ENCODE measurements around the gene LDLRAD2.
"Not testable (repeated sequence)": the region's sequence is repeated elsewhere in the genome, so short reads cannot be mapped to it uniquely, and the experiment has no call there.

Gene LDLRAD2

GRCh38 chr1:21783679-21784603, 28.1 kb upstream of the LDLRAD2 start:
- no peak for DNase-seq (ENCODE audit: low spot score)

- DNase-seq (ENCODE audit: low spot score) = not testable (repeated sequence)
Measured at GRCh38 chr1:21785764-21786163, 26.3 kb upstream of the LDLRAD2 start.

- no peak for DNase-seq (ENCODE audit: low spot score)
Measured at GRCh38 chr1:21786640-21787039, 25.4 kb upstream of the LDLRAD2 start.

GRCh38 chr1:21793104-21793503, 19.0 kb upstream of the LDLRAD2 start:
- DNase-seq (ENCODE audit: low spot score) = no peak

GRCh38 chr1:21794656-21795055, 17.4 kb upstream of the LDLRAD2 start:
- no peak for DNase-seq (ENCODE audit: low spot score)

- DNase-seq (ENCODE audit: low spot score) = no peak
Measured at GRCh38 chr1:21795075-21795474, 17.0 kb upstream of the LDLRAD2 start.

GRCh38 chr1:21799730-21800129, 12.3 kb upstream of the LDLRAD2 start:
- no peak for DNase-seq (ENCODE audit: low spot score)

- DNase-seq (ENCODE audit: low spot score) = no peak
Measured at GRCh38 chr1:21801100-21801499, 11.0 kb upstream of the LDLRAD2 start.

GRCh38 chr1:21804536-21804935, 7.5 kb upstream of the LDLRAD2 start:
- no peak for DNase-seq (ENCODE audit: low spot score)

- no peak for DNase-seq (ENCODE audit: low spot score)
Measured at GRCh38 chr1:21813542-21813941, 1.5 kb downstream of the LDLRAD2 start.

GRCh38 chr1:21814241-21814918, 2.3 kb downstream of the LDLRAD2 start:
- DNase-seq (ENCODE audit: low spot score) = no peak

- no peak for DNase-seq (ENCODE audit: low spot score)
Measured at GRCh38 chr1:21814981-21815582, 3.0 kb downstream of the LDLRAD2 start.

- DNase-seq (ENCODE audit: low spot score) = no peak
Measured at GRCh38 chr1:21815724-21816321, 3.8 kb downstream of the LDLRAD2 start.

GRCh38 chr1:21816602-21817302, 4.7 kb downstream of the LDLRAD2 start:
- DNase-seq (ENCODE audit: low spot score) = no peak

GRCh38 chr1:21818656-21819055, 6.6 kb downstream of the LDLRAD2 start:
- peak; percentile 67 for DNase-seq (ENCODE audit: low spot score)

GRCh38 chr1:21820597-21821232, 8.7 kb downstream of the LDLRAD2 start:
- DNase-seq (ENCODE audit: low spot score) = no peak

- no peak for DNase-seq (ENCODE audit: low spot score)
Measured at GRCh38 chr1:21821385-21822019, 9.4 kb downstream of the LDLRAD2 start.

- no peak for DNase-seq (ENCODE audit: low spot score)
Measured at GRCh38 chr1:21822349-21822748, 10.3 kb downstream of the LDLRAD2 start.

GRCh38 chr1:21823206-21823979, 11.3 kb downstream of the LDLRAD2 start:
- no peak for DNase-seq (ENCODE audit: low spot score)

All from NAMALWA (cell line).